ENCODE results near the gene POPDC2.
"Not testable (repeated sequence)": the region's sequence is repeated elsewhere in the genome, so short reads cannot be mapped to it uniquely, and the experiment has no call there.

Gene POPDC2

DNA sequence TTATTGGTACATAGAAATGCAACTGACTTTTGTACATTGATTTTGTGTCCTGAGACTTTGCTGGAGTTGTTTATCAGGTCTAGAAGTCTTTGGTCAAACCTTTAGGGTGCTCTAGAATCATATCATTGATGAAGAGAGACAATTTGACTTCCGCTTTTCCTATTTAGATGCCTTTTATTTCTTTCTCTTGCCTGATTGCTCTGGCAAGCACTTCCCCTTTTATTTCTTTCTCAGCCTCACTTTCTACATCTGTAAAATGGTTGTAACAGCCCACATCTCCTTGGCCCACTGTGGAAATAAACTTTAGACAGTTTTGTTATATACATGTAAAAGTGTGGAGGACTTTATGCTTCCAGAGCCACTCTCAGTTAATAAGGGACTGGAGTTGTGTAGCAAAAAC, 48.7 kb downstream of the POPDC2 start:
- DNase-seq = no peak

DNA sequence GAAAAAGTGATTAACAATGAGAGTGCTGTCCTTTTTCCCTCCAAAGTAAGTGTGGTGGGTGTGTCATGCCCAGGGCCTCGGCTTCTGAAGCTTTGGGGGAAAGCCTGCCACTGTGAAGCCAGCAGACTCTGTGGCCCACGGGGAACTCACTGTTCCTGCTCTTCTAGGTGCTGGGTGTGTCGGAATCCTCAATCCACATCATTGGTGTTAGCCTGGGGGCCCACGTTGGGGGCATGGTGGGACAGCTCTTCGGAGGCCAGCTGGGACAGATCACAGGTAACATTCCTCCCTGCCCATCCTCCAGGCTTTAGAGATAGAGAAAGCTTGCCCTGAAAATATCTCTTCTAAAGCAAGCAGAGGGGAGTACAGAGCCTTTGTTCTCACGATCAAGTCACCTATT, 51.1 kb downstream of the POPDC2 start:
- DNase-seq = no peak

DNA sequence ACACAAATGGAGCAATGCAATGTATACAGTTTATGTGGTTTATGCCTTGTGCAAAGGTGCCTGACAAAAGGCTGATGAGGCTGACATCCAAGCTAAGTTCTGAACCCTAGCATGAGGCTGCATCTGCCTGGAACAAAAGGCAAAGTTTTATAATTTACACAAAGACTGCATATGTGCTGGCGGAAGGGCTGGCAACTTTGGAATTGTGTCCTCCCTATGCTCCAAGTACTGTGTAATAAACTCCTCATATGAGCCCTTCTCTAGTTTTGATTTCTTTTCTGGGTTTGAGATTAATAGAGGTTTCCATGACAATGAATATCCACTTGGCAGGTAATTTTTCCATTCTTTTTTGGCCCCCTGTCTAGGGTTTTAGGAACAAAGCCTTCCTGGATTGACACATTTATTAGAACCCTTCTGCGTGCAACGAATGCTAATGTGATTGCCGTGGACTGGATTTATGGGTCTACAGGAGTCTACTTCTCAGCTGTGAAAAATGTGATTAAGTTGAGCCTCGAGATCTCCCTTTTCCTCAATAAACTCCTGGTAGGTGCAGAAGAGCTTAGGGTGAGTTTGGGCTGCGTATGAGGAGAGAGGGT, 51.9 kb downstream of the POPDC2 start:
- DNase-seq = no peak

DNA sequence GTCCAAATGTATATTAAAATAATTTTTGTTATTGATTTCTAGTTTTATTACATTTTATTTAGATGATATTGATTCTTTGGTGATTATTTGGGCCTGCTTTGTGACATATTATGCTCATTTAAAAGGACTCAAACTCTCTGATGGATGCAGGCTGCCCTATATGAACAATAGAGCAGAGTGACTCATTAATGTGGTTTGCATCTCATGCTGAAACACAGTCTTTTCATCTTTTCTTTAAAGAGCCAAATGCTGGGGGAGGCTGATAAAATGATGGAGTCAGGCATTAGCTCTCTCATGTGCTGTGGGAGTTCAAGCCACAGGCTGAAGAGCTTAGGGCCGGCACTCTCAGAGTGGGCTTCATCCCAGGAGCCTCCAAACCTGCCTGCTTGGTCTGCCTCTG, 55.5 kb downstream of the POPDC2 start:
- DNase-seq = no peak

DNA sequence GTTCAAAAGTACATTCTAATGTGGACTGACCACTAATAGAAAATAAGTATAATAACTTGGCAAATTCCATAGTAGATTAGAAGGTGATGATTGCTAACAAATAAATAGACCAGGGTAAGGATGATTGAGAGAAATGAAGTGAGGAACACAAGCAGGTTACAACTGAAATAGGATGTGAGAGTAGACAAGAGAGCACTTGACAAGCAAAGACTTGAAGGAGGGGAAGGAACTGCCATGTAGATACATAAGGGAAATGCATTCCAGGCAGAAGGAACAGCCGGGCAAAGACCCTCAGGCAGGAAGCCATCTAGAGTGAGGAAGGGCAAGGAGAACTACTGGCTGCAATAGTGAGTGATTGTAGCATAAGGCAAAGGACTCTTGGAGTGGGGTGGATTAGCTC, 57.7 kb downstream of the POPDC2 start:
- DNase-seq = no peak

GRCh38 chr3:119601154-119601553, 59.2 kb downstream of the POPDC2 start:
- no peak for DNase-seq

DNA sequence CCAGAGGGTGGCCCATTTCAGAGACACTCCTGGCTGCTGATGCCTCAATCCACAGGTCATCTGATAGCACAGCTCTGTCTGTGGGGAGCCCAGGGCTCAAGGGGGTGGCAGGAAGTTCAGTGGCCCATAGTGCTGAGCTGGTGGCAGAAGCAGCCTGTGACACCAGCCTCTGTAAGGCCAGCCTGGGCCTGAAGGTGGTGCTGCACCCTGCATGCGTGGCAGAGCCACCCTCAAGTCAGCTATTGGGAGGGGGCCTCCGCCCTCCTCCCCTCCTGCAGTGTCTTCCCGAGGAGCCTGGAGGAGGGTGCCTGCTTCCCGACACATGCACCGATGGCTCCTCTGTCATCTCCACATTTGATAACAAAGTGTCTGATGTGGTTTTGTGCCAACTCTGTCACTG, 59.7 kb downstream of the POPDC2 start:
- no peak for DNase-seq

DNA sequence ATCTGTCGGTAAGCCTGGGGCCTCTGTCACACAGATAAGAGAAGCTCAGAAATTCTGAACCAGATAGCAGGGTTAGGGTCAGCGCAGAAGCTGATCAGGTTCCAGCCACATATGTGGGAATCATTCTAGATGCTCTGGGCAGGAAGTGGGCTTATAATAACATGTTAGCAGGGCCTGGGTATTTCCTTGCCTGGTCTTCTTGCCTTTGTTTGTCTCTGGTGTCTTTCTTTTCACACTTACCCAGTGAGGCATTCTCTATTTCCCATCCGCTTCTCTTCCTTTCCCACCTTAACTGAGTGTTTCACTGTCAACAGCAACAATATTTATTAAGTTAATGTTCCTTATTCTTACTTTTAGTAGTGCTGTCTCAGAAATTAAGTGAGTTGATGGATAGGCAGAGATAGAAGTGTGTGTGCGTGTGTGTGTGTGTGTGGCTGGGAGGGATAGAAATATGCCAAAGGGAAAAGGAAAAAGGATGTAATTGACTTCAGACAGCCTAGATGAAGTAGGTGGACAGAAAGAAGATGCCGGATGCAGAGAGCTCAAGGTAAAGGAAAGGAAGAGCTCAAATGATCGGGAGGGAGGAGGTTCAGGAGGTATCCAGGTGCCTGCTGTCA, 60.7 kb downstream of the POPDC2 start:
- no peak for DNase-seq

DNA sequence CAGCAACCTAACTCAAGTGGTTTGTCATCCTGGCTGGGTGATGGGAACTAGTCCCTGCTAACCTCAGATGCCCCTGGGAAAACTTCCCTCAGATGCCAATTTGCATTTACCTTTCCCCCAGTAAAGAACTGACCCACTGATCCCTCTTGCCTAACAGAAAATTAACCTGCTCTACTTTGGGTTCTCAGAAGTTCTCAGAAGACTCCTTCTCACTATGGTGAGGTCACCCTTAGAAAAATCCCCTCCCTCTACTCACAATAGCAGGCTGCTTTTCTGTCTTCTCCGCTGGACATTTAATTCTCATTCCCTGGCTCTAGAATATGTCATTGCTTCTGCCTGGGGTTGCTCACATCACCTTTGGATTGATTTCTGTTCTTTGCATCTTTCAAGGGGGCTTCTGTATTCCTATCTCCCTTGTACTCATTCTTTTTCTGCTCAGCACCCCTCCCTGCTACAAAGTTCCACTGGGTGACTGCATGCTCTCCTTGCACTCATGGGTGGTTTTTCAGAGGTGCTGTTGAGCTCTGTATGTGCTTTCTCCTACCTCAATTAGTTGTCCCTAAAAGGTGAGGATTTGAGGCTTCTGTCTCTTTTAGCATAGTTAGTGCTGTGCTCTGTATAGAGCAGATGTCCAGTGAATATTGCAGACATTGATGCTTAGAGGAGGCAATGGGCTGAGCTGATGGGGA, 61.8 kb downstream of the POPDC2 start:
- no peak for DNase-seq

GRCh38 chr3:119597548-119598288, 62.7 kb downstream of the POPDC2 start, which contains the start of gene PLA1A:
PLA1A (plus strand) TSS chr3:119597885; CDS start chr3:119597914, 29 bp downstream.
- DNase-seq = no peak

GRCh38 chr3:119596398-119596797, 64.0 kb downstream of the POPDC2 start:
- DNase-seq = no peak

DNA sequence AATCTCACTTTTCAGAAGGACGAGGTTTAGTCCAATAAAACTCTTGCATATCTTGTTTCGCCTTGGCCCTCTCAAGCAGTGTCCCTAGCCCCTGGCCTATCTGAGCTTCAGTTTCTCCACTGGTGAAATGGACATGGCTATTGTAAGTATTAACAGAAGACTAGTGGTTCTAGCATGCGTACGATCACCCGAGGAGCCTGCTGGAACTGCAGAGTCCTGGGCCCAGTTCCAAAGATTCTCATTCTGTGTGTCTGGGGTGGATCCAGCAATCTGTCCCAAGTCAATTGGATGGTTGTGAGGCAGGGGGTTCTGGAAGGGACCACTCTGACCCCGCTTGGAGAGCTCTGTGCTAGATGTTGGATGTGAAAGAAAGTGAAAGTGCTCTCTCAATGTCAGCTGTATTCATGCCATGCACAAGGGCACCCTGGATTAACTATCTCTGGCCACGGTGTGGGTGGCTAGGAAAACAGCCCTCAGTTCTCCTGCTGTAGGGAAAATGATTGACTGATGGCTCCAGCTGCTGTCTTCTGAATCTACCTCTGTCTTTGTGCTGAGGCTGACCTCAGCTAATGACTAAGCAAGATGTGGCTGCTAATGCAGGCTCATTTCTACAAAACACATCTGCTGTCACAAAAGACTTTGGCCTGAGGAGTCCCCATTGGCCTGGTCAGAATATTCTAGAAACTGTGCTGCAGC, 64.6 kb downstream of the POPDC2 start:
- DNase-seq = no peak

GRCh38 chr3:119594929-119595328, 65.5 kb downstream of the POPDC2 start:
- not testable (repeated sequence) for DNase-seq

DNA sequence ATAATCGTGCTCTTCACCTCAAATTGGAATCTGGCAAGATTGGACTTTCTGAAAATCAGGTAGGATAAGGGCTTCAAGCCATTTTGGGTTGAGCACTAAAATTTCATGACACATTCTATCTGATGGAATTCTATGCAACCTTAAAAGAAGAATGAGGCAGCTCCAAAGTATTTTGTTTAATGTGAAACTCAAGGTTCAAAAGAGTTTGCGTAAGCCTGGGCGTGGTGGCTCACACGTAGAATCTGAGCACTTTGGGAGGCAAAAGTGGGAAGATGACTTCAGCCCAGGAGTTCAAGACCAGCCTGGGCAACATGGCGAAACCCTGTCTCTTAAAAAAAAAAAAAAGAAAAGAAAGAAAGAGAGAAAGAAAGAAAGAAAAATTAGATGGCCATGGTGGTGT, 66.3 kb downstream of the POPDC2 start:
- no peak for DNase-seq

GRCh38 chr3:119592861-119593260, 67.5 kb downstream of the POPDC2 start:
- DNase-seq = no peak

Measured in DMS 273 treated with DMSO at 0.1 percent for 48 hours (cell line).